ENCODE results near the gene MOCS1.

DNA sequence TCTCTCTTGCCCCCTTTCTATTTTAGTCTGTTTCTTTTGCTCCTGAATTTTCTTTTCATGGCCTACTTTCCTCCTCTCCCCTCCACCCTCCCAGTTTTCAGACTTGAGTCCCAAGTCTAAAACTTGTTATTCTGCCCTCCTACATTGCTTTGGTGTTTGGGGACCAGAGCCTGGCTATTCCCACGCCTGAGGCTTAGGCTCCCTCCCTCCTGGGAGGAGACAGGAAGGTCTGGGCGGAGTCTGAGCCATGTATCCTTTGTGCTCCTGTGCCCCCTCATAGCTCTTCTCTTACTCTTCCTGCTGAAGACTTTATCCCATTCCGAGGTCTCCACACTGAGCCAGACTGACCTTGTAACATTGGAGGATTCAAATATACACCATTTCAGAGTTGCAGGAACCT is 72.6 kb downstream of the MOCS1 start:
- no peak for TF ChIP-seq CTCF (IDR thresholded peaks at IDR 0.05)
- no peak for TF ChIP-seq POLR2A (IDR thresholded peaks at IDR 0.05)
